ENCODE results near the gene MYBPHL.

Gene MYBPHL

DNA sequence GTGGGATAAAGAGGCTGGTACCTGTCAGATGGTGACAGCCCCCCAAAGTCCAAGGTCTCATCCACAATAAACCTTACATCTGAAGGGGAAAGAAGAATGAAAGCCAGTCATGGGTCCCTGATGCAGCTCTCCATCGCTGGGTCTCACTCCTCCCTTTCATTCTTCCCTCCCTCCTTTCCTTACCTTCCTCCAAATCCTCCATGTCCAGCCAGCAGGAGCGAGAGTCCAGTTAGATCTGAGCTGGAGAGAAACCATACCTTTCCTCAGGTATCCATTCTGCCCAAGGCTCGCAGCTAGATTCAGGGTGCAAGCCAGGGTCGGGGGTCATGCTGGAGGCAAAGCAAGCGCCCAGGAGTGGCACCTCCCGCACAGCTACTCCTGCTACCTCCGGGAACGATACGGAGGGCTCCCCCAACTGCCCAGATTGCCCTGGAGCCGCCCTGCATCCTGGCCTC is 24.3 kb downstream of the MYBPHL start:
- H3K9ac ChIP-seq (ENCODE audit: low read length) = peak overlapping the region; percentile 90
- H3K27ac ChIP-seq (ENCODE audit: low read length, poor library complexity, severe bottlenecking) = no peak overlapping the region
- no peak overlapping the region for H4K91ac ChIP-seq (ENCODE audit: low read length)

DNA sequence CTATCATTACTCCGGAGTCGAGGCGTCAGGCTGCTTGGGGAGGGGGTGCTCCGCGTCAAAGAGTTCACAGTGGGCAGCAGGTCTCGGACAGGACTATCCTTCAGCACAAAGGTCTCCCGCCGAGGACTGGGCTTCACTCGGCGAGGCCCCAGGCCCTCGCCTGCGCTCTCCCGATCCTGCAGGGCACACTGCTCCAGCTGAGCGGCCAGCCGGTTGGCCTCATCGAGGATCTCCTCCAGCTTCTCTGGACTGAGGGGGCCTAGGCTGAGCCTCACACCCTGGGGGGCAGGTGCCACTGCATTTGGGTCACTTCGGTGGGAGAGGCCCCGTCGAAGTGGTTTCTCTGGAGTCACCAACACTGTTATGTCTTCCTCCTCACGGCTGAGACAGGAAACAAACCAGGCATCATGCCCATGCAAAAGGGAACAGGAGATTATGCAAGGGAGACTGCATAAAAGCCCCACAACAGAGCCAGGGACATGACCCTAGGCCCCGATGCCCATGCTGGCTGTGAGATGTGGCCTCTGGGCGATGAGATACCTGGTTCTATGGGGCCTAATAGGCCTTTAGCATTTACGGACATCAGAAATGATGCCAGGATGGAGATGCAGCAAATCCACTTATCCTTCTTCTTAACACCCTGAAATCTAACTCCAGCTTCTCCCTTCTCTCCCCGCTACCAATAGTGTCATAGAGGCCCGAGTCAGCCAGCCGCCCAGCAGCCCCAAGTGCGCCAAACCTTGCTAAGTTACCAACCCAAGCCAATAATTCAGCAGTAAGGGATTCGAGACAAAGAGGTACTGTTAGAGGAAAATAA is 24.9 kb downstream of the MYBPHL start:
- Histone ChIP-seq H3K18ac (ENCODE audit: low read depth in 1 of 2, low read length in 2 of 2) (no peak overlapping the region), H3K27me3 (ENCODE audit: control insufficient read depth in 1 of 2, insufficient read depth in 1 of 2, low read length in 2 of 2) (no peaks in the 10 kb centered on the region), H3K36me3 (ENCODE audit: control insufficient read depth in 1 of 2, insufficient read depth in 2 of 2, low read depth in 1 of 2, low read length in 2 of 2) (peaks cover 12 to 13% of the 10 kb centered on the region in 2 experiments), H2AFZ (ENCODE audit: low read depth, low read length) (no peak overlapping the region), H4K8ac (ENCODE audit: low read length) (peak overlapping the region; percentile 66), H2BK12ac (ENCODE audit: low read length in 2 of 2) (peak overlapping the region in 1 of 2 experiments; percentile 31), H4K91ac (ENCODE audit: low read length) (peak overlapping the region; percentile 71), H3K79me1 (replicated peaks; ENCODE audit: low read length, poor library complexity, severe bottlenecking) (peaks cover 26% of the 10 kb centered on the region), H3K9me3 (ENCODE audit: control insufficient read depth, low read length) (no peaks in the 10 kb centered on the region), H3K14ac (ENCODE audit: low read length in 2 of 2) (no peak overlapping the region), H2BK15ac (ENCODE audit: low read depth, poor library complexity, severe bottlenecking) (no peak overlapping the region), H3K9ac (ENCODE audit: low read length) (peak overlapping the region; percentile 90), H2AK5ac (ENCODE audit: low read length, severe bottlenecking) (peak overlapping the region; percentile 35), H3K23ac (ENCODE audit: low read length in 2 of 2) (no peak overlapping the region), H3K4ac (ENCODE audit: low read depth in 1 of 2, low read length in 2 of 2) (peak overlapping the region in 1 of 2 experiments; percentile 6), H2BK5ac (ENCODE audit: low read depth, low read length, poor library complexity, severe bottlenecking) (no peak overlapping the region), H3K27ac (ENCODE audit: low read length, poor library complexity, severe bottlenecking) (no peak overlapping the region), H3K4me1 (ENCODE audit: control insufficient read depth, insufficient read depth, low read depth, low read length) (peaks cover 25% of the 10 kb centered on the region), H3K4me3 (ENCODE audit: insufficient read depth in 1 of 2, low read depth in 1 of 2, low read length in 2 of 2) (peak overlapping the region in 1 of 2 experiments; percentile 90), H2BK120ac (ENCODE audit: low read depth, low read length) (peak overlapping the region; percentile 50), H3K4me2 (ENCODE audit: low read length, poor library complexity, severe bottlenecking) (peak overlapping the region; percentile 64)
- 90% methylated on average over 24 of the region's 28 CpGs for WGBS
- DNase-seq = no peak

More for the DNA sequence above, 24.3 kb downstream of the MYBPHL start:
- Histone ChIP-seq H2BK12ac (ENCODE audit: low read length in 2 of 2) (no peak overlapping the region), H2AFZ (ENCODE audit: low read depth, low read length) (peak overlapping the region; percentile 90), H3K36me3 (ENCODE audit: control insufficient read depth in 1 of 2, insufficient read depth in 2 of 2, low read depth in 1 of 2, low read length in 2 of 2) (peaks cover 12 to 13% of the 10 kb centered on the region in 2 experiments), H3K4me1 (ENCODE audit: control insufficient read depth, insufficient read depth, low read depth, low read length) (peaks cover 22% of the 10 kb centered on the region), H3K4ac (ENCODE audit: low read depth in 1 of 2, low read length in 2 of 2) (peak overlapping the region in 1 of 2 experiments; percentile 29), H3K4me2 (ENCODE audit: low read length, poor library complexity, severe bottlenecking) (peak overlapping the region; percentile 64), H2BK15ac (ENCODE audit: low read depth, poor library complexity, severe bottlenecking) (no peak overlapping the region), H3K4me3 (ENCODE audit: insufficient read depth in 1 of 2, low read depth in 1 of 2, low read length in 2 of 2) (peak overlapping the region; percentile 74 to 90), H3K9me3 (ENCODE audit: control insufficient read depth, low read length) (no peaks in the 10 kb centered on the region), H2BK120ac (ENCODE audit: low read depth, low read length) (no peak overlapping the region), H3K79me1 (replicated peaks; ENCODE audit: low read length, poor library complexity, severe bottlenecking) (peaks cover 26% of the 10 kb centered on the region), H3K23ac (ENCODE audit: low read length in 2 of 2) (peak overlapping the region in 1 of 2 experiments; percentile 75), H4K8ac (ENCODE audit: low read length) (peak overlapping the region; percentile 31), H3K18ac (ENCODE audit: low read depth in 1 of 2, low read length in 2 of 2) (peak overlapping the region in 1 of 2 experiments; percentile 81), H2AK5ac (ENCODE audit: low read length, severe bottlenecking) (no peak overlapping the region), H3K14ac (ENCODE audit: low read length in 2 of 2) (peak overlapping the region in 1 of 2 experiments; percentile 82), H2BK5ac (ENCODE audit: low read depth, low read length, poor library complexity, severe bottlenecking) (no peak overlapping the region), H3K27me3 (ENCODE audit: control insufficient read depth in 1 of 2, insufficient read depth in 1 of 2, low read length in 2 of 2) (no peaks in the 10 kb centered on the region)
- 7% methylated on average over 10 of the region's 10 CpGs for WGBS
- DNase-seq = no peak

DNA sequence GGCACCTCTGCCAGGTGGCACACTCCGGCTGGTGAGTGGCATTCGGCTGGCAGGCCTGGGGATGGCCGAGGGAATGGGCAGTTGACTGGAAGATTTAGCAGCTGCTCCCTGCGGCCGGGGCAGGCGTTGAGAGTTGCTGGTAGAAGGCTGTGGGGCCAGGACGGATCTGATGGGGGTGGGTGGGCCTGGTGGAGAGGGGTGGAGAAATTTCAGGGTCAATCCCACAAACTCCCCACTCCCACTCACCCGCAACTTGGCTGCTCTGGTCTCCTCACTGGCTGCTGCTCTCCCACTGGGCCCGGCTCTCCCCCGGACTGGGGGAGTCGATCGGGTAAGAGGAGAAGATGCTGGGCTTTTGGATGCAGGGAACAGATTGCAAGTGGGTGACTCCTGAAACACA is 25.9 kb downstream of the MYBPHL start:
- no peak for DNase-seq
- H4K8ac ChIP-seq (ENCODE audit: low read length) = no peak overlapping the region
- H3K9ac ChIP-seq (ENCODE audit: low read length) = no peak overlapping the region
- H3K27me3 ChIP-seq (ENCODE audit: control insufficient read depth in 1 of 2, insufficient read depth in 1 of 2, low read length in 2 of 2) = no peaks in the 10 kb centered on the region
- H4K91ac ChIP-seq (ENCODE audit: low read length) = no peak overlapping the region
- no peaks in the 10 kb centered on the region for H3K9me3 ChIP-seq (ENCODE audit: control insufficient read depth, low read length)
- no peak overlapping the region for H2AK5ac ChIP-seq (ENCODE audit: low read length, severe bottlenecking)
- no peak overlapping the region for H3K18ac ChIP-seq (ENCODE audit: low read depth in 1 of 2, low read length in 2 of 2)
- no peak overlapping the region for H3K4me2 ChIP-seq (ENCODE audit: low read length, poor library complexity, severe bottlenecking)
- H3K27ac ChIP-seq (ENCODE audit: low read length, poor library complexity, severe bottlenecking) = no peak overlapping the region
- no peak overlapping the region for H2BK120ac ChIP-seq (ENCODE audit: low read depth, low read length)
- no peak overlapping the region for H3K23ac ChIP-seq (ENCODE audit: low read length in 2 of 2)
- no peak overlapping the region for H3K4ac ChIP-seq (ENCODE audit: low read depth in 1 of 2, low read length in 2 of 2)
- H2BK12ac ChIP-seq (ENCODE audit: low read length in 2 of 2) = no peak overlapping the region
- peaks cover 26% of the 10 kb centered on the region for H3K79me1 ChIP-seq (replicated peaks; ENCODE audit: low read length, poor library complexity, severe bottlenecking)
- H2BK5ac ChIP-seq (ENCODE audit: low read depth, low read length, poor library complexity, severe bottlenecking) = no peak overlapping the region
- no peak overlapping the region for H3K4me3 ChIP-seq (ENCODE audit: insufficient read depth in 1 of 2, low read depth in 1 of 2, low read length in 2 of 2)
- peaks cover 26% of the 10 kb centered on the region for H3K4me1 ChIP-seq (ENCODE audit: control insufficient read depth, insufficient read depth, low read depth, low read length)
- no peak overlapping the region for H2BK15ac ChIP-seq (ENCODE audit: low read depth, poor library complexity, severe bottlenecking)
- WGBS = 98% methylated on average over 7 of the region's 12 CpGs
- no peak overlapping the region for H3K14ac ChIP-seq (ENCODE audit: low read length in 2 of 2)
- peaks cover 12 to 13% of the 10 kb centered on the region in 2 experiments for H3K36me3 ChIP-seq (ENCODE audit: control insufficient read depth in 1 of 2, insufficient read depth in 2 of 2, low read depth in 1 of 2, low read length in 2 of 2)
- H2AFZ ChIP-seq (ENCODE audit: low read depth, low read length) = no peak overlapping the region

DNA sequence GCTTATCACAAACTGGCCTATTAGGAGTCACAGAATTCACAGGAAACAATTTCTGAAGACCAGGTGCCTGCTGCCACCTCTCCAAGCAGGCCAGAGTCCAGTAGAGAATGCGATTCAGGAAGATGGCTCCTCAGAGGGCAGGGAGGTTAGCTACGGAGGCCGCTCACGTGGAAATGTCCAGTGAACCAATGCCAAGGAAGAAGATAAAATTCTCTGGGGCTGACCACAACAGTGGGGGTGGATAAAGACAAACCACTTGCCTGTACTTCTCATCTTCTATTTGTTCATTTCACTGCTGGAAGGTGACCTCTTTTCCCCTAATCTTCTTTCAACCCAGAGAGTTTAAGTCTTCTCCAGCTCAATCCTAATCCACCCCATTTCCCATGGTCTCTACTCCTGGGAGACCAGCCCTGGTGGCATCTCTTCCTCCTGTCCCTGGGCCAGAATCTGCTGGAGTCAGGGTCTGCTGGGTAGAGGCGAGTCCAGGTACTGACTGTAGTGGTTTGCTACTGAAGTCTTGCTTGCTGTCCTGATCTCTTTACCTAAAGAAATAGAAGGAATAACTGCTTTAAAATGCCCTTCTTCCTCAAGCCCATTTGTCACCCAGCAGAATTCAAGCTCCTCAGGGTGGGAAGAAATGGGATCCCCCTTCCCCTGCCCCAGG is 27.1 kb downstream of the MYBPHL start:
- no peak overlapping the region for H3K9ac ChIP-seq (ENCODE audit: low read length)
- no peaks in the 10 kb centered on the region for H3K9me3 ChIP-seq (ENCODE audit: control insufficient read depth, low read length)
- H2BK120ac ChIP-seq (ENCODE audit: low read depth, low read length) = no peak overlapping the region
- 100% methylated on average over 5 of the region's 5 CpGs for WGBS
- H3K4me1 ChIP-seq (ENCODE audit: control insufficient read depth, insufficient read depth, low read depth, low read length) = peaks cover 34% of the 10 kb centered on the region
- no peak overlapping the region for H2BK5ac ChIP-seq (ENCODE audit: low read depth, low read length, poor library complexity, severe bottlenecking)
- no peak overlapping the region for H2AFZ ChIP-seq (ENCODE audit: low read depth, low read length)
- H3K4me3 ChIP-seq (ENCODE audit: insufficient read depth in 1 of 2, low read depth in 1 of 2, low read length in 2 of 2) = no peak overlapping the region
- no peak overlapping the region for H3K18ac ChIP-seq (ENCODE audit: low read depth in 1 of 2, low read length in 2 of 2)
- H3K14ac ChIP-seq (ENCODE audit: low read length in 2 of 2) = no peak overlapping the region
- H4K91ac ChIP-seq (ENCODE audit: low read length) = no peak overlapping the region
- no peak overlapping the region for H2BK15ac ChIP-seq (ENCODE audit: low read depth, poor library complexity, severe bottlenecking)
- peaks cover 26% of the 10 kb centered on the region for H3K79me1 ChIP-seq (replicated peaks; ENCODE audit: low read length, poor library complexity, severe bottlenecking)
- H3K4ac ChIP-seq (ENCODE audit: low read depth in 1 of 2, low read length in 2 of 2) = no peak overlapping the region
- no peak overlapping the region for H3K23ac ChIP-seq (ENCODE audit: low read length in 2 of 2)
- no peak overlapping the region for H3K4me2 ChIP-seq (ENCODE audit: low read length, poor library complexity, severe bottlenecking)
- DNase-seq = no peak
- no peak overlapping the region for H2BK12ac ChIP-seq (ENCODE audit: low read length in 2 of 2)
- H4K8ac ChIP-seq (ENCODE audit: low read length) = no peak overlapping the region
- H3K27me3 ChIP-seq (ENCODE audit: control insufficient read depth in 1 of 2, insufficient read depth in 1 of 2, low read length in 2 of 2) = no peaks in the 10 kb centered on the region
- no peak overlapping the region for H2AK5ac ChIP-seq (ENCODE audit: low read length, severe bottlenecking)
- no peak overlapping the region for H3K27ac ChIP-seq (ENCODE audit: low read length, poor library complexity, severe bottlenecking)
- peaks cover 12 to 13% of the 10 kb centered on the region in 2 experiments for H3K36me3 ChIP-seq (ENCODE audit: control insufficient read depth in 1 of 2, insufficient read depth in 2 of 2, low read depth in 1 of 2, low read length in 2 of 2)

All from mesenchymal stem cell (in vitro differentiated cells and primary cell).